Measurements from ENCODE around the gene NTSR1.

GRCh38 chr20:62739067-62739466, 30.4 kb downstream of the NTSR1 start:
- no peak for TF ChIP-seq CTCF (IDR thresholded peaks at IDR 0.05)
- no peak for TF ChIP-seq POLR2A (IDR thresholded peaks at IDR 0.05)

All from right lobe of liver (tissue), 4 donors.